SK-N-SH (cell line): ENCODE results near the gene PRR9.

ENCODE experiments used
- CTCF ChIP-seq: fragments of 200-600 bp; sonication (generic); IDR thresholded peaks from 2 replicates; pipeline ENCODE4 v1.6.1; 2017; ENCODE audit warnings: antibody characterized with exemption, mild to moderate bottlenecking, moderate library complexity
- FOSL2 ChIP-seq: IDR thresholded peaks from 2 replicates; pipeline ENCODE4 v1.4.0; 2012; ENCODE audit warnings: low read depth, mild to moderate bottlenecking, moderate library complexity, borderline replicate concordance
- FOXJ3 ChIP-seq: sonication (generic); formaldehyde crosslinking; IDR thresholded peaks from 2 replicates; pipeline ENCODE4 v1.5.1; 2020; ENCODE audit warnings: mild to moderate bottlenecking, missing genetic modification reagents
- FOXM1 ChIP-seq: IDR thresholded peaks from 2 replicates; pipeline ENCODE4 v1.4.0; 2012; ENCODE audit warnings: low read depth, mild to moderate bottlenecking
- POLR2AphosphoS5 ChIP-seq: IDR thresholded peaks from 2 replicates; pipeline ENCODE4 v1.6.1; 2012; ENCODE audit warnings: low read depth, low read length
- RAD21 ChIP-seq: IDR thresholded peaks from 2 replicates; pipeline ENCODE4 v1.6.1; 2012; ENCODE audit warnings: mild to moderate bottlenecking, low read length
- SIN3A ChIP-seq: IDR thresholded peaks from 2 replicates; pipeline ENCODE4 v1.6.1; 2012; ENCODE audit warnings: low read depth, mild to moderate bottlenecking, low read length, moderate library complexity, borderline replicate concordance
- TEAD4 ChIP-seq: IDR thresholded peaks from 2 replicates; pipeline ENCODE4 v1.4.0; 2012; ENCODE audit warnings: mild to moderate bottlenecking, borderline replicate concordance; ENCODE audit not compliant: insufficient read depth
- USF1 ChIP-seq: IDR thresholded peaks from 2 replicates; pipeline ENCODE4 v1.4.0; 2012; ENCODE audit warnings: low read depth, borderline replicate concordance

DNA sequence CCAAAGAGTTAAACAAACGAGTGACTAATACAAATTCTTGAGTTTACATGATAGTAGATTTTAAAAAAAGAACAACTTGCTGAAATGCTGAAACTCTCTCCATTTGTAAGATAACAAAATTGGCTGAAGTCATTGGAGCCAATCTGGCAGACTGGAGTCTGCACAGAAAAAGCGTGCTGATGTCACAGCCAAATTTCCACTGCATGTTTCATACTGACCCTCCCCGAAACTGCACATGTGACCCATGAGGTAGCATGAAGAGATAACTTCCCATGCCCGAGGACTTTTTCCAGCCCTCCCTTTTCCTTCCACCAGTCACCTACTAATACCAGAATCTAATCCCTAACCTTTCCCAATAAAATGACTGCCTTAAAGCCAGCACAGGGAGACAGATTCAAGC lies 15.4 kb upstream of the PRR9 start:
- TF ChIP-seq SIN3A (no peak), FOSL2 (no peak), CTCF (no peak), TEAD4 (no peak), FOXM1 (no peak), FOXJ3 (CRISPR knock-in tag) (no peak), RAD21 (no peak), POLR2AphosphoS5 (no peak), USF1 (no peak)
